ENCODE measurements around the gene CCNQ.
A peak's percentile ranks its signal among the peaks of the same experiment; 100 is the strongest.

CCNQ gene

DNA sequence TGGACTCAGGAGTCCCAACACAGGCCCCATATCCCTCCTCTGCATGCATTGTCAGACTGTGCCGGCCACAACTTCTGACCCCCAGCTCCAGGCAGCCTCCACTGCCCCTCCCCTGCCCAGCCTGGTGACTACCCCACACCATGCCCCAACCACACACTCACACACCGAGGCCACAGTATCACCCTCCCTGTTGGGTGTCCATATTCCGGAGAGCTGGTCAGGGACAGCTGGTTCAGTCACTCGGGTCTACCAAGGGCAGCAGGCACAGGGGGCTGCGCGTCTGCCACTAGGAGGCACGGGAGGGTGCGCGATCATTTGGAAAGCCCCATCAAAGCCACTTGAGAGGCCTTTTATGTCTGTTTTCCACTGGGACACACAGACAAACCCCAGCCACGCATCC is 26.3 kb downstream of the CCNQ start:
- no peak for DNase-seq

DNA sequence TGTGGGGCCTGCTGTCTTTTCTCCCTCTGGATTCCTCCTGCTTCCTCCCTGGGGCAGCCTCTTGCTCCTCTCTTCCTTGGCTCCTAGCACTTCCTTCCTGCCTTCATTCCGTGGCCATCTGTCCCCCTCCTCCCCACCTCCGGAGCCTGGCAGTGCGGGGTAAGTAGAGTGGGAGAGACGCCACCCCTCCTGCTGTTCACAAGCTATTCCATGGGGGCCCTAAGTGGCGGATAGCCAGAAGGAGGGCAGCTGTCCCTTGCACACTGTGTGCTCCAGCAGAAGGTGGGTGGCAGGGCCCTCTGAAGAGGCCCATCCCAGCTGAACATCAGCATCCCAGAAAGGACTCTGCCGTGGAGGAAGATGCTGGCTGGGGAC is 27.4 kb downstream of the CCNQ start:
- DNase-seq = no peak

DNA sequence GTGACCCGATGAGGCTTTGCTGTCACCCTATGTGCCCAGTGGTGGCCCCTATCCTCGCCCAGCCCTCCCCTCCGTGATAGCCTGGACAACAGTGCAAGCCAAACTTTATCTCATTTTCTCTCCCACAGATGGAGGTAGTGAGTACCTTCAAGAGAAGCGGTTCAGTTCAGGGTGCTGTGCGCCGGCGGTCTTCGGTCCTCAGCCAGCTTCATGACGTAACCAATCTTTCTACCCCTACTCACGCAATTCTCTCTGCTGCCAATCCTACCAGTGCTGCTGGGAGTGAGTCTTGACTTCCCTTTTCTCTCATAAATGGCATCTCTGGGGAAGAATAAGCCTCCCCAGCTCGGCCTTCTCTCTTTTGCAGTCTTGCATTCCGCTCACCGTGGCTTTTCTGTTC is 29.5 kb downstream of the CCNQ start:
- no peak for DNase-seq

DNA sequence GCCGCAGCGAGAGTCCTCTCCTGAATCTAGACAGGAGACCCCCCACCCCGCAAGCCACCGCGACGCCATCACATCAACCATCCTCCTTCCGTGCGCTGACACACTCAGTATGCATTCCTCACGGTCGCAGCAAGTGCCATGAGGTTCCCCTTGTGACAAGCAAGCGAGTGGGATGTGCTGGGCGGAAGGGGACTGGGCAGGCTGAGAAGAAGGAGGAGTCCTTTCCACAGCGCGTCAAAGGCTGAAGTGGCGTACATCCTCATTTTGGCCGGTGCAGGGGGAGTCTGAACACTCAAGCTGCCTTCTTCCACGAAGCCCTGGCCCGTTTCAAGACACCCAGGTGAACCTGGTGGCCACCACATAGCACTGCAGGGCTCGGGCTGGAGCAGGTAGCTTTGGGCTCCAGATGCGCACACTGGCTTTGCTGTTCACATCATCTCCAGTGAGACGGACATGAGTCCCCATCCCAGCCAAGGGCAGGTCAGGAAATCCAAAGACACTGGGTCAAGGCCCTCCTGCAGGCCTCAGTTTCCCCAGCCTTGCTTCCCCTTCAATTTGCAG is 30.4 kb downstream of the CCNQ start:
- no peak for DNase-seq

DNA sequence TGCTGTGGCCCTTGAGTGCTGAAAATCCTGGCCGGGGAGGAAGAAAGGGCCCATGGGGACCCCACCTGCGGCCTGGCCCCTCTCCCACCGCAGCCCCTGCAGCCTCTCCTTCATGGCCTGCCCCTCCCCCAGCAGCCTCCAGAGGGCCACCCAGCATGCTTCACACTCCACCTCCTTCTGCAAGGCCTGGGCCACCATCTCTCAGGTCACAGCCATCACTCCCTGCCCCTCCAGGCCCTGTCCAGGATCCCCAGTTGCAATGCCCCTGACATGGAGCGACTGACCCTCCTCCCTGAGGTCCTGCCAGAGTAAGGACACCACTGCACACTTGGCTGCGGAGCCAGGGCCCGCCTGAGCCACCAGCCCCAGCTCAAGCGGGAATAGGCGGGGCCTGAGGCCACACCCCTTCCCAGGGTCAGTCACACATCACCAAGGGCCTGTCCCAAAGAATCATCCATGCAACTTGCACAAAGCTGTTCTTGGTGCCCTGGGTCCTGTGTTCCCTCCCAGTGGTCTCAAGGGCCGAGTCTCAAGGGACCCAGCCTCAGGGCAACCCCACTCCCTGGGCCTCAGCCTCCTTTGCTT is 32.9 kb downstream of the CCNQ start:
- no peak for DNase-seq

DNA sequence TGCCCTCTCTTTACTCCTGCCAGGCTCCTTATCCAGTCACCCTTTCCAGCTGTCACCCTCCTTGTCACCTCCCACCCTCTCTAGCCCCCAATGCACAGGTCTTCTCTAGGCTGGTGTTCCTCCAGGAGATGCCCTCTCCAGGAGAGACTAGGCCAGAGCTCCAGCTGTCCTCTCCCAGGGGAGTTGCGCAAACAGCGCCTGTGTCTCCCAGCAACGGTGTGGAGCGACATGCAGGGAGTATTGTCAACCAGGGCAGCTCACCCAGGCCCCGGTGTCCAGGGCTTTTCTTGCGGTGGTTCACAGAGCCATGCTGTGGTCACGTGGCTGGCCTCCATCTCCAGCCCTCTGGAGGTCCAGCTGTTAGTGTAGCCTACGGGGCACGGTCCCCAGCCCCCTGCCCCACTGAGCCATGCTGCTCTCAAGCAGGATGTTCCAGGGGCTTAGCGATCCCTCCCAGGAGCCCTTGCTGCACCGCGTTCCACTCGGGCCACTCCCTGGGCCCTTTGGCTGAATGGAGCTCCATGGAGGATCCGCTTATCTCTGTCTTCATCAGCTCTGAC is 34.8 kb downstream of the CCNQ start:
- DNase-seq = no peak

DNA sequence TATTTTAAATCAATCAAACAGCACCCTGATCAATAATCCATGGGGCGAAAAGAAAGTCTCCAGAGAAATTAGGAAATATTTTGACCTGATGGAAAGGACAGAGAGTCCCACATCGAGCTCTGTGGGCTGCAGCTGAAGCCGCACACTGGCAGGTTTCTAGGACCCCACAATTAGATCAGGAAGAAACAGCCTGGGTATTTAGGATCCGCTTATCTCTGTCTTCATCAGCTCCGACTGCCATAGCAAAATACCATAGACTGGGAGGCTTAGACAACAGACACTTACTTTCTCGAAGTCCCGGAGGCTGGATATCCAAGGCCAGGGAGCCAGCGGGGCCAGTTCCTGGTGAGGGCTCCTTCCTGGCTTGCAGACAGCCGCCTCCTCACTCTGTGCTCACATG is 36.4 kb downstream of the CCNQ start:
- DNase-seq = no peak

DNA sequence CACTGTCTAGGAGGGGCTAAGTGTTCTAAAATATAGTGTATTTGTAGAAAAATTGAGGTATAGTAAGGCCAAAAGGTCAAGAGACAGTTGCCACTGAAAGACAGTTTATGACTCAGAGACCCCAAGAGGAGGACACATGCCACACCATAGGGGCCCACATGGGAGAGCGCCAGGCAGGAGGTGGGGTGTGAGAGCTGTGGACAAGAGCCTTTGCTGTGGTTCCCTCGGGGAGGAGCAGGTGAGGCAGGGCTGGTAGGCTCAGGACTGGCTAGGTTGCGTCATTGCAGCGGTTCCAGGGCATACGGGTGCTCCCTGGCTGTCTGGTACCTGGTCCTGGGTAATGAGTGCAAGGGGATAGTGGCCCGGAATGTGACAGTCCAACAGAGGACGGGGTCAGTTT is 37.6 kb downstream of the CCNQ start:
- DNase-seq = no peak

DNA sequence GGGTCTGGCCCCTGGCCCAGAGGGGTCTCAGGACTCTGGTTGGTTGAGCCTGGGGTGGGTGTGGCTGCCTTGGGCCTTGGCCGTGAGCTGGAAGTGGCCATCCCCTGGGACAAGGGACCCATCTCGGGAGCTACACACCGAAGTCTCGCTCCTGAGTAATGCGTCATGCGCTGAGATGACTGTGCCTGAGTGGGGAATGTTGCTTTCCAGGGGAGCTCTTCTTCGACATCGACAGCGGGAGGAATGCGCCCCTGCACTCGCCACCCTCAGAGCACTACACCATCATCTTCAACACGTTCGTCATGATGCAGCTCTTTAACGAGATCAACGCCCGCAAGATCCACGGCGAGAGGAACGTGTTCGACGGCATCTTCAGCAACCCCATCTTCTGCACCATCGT is 38.5 kb downstream of the CCNQ start:
- DNase-seq = no peak

DNA sequence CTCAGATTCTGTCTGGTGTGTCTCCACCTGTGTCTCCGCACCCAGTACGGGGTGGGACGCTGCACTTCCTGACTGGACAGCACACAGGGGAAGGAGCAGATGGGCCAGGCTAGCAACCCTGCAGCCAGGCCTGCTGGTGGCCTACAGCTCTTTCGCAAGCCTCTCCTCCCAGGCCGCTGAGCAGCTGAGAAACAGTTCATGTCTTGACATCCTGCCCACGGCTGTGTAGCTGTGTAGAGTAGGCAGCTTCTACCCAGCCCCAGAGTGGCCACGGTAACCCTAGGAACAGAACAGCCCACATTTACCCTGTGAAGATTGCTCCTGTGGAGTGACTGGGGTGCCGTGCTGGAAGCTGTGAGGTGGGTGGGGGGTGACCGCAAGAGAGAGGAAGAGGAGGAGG is 38.9 kb downstream of the CCNQ start:
- DNase-seq = no peak

DNA sequence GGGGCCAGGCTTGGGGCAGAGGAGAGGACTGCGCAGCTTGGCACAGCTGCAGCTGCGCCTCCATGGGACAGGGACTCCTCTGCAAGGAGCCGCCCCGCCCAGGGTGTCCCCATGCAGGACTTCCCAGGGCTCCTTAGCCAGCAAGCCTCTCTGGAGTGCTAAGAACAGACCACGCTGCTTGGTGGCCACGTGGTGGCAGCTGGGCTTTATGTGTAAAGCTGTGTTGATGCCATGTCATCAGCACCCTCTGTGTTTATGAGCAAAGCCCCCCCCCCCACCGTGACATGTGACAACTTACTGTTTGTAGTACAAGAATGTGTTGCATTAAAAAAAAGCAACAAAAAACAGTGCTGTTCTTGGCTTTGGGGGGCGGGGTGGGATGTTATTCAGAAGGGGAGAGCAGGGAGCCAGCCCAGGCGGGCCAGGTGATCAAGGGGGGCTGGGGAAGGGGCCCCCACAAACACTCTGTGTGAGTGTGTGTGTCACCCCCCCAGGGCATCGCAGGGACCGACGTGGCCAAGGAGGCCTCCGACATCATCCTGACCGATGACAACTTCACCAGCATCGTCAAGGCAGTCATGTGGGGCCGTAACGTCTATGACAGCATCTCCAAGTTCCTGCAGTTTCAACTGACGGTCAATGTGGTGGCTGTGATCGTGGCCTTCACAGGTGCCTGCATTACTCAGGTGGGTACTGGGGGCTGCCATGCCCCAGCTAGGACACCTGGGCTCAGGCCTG is 41.2 kb downstream of the CCNQ start:
- no peak for DNase-seq

DNA sequence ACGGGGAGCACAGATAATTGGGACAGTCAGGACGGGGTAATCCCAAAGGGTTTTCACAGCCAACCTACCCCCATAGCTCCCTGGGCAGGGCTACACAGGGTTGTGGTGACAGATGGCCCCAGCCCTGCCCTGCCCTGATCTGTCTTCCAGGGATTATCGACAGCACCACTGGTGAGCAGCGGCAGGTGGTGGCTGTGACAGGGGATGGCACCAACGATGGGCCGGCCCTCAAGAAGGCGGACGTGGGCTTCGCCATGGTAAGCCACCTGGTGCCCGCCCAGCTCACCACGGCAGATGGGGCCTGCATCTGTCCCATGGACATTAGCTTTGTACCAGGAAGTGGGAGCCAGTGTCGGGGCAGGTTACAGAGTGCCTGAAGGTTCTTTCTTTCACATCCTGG is 42.2 kb downstream of the CCNQ start:
- DNase-seq = no peak

DNA sequence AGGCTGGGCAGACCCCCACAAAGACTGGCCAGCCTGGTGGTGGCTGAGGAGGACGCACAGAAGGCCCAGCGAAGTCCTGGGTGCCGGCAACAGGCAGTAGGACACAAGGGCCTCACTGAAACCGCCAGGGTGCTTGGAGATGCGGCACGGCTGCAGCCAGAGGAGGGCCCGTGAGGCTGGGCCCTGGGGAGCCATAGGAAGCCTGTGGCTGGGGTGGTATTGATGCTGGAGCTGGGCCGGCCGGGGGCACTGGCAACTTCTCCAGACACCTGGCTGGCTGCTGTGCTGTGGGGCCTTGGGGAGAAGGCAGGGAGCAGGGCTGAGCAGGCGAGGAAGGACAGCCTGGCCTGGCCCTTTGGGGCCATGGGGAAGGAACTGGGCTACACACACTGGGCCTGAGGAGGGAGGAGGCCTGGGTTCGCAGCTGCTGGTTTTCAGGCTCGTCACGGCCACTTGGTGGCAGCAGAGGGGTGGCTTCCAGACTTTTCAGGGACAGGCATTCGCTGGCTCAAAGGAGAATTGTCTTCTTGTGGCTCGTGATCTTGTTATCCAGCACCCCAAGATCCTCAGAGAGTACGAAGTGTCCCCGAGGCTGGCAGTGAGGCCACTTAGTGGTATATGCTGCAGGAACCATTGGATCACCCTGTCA is 44.3 kb downstream of the CCNQ start:
- DNase-seq = peak; percentile 20

DNA sequence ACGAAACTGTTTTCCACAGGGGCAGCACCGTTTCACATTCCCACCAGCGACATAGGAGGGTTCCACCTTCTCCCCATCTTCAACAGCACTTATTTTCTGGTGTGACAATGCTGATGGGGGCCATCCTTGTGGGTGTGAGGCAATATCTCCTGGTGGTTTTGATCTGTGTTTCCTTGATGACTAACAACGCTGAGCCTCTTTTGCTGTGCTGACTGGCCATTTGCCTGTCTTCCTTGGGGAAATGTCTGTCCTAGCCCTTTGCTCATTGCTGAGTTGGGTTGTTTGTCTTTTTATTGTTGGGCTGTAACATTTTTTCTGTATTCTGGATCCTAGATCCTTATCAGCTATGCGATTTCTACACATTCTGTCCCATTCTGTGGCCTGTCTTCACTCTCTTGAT is 47.8 kb downstream of the CCNQ start:
- DNase-seq = peak; percentile 44

DNA sequence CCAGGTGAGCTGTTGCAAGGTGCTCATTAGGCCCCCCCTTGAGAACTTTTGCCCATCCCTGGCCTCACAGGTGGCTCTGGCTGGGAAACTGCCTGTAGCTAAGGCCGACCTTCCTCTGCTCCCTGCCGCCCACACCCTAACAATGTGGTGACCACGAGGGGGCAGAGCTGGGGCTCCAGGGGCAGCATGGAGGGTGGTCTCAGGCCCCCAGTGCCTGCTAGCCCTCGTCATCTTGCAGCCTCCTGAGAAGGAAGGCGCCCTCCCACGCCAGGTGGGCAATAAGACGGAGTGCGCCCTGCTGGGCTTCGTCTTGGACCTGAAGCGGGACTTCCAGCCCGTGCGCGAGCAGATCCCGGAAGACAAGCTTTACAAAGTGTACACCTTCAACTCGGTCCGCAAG is 49.1 kb downstream of the CCNQ start:
- no peak for DNase-seq

DNA sequence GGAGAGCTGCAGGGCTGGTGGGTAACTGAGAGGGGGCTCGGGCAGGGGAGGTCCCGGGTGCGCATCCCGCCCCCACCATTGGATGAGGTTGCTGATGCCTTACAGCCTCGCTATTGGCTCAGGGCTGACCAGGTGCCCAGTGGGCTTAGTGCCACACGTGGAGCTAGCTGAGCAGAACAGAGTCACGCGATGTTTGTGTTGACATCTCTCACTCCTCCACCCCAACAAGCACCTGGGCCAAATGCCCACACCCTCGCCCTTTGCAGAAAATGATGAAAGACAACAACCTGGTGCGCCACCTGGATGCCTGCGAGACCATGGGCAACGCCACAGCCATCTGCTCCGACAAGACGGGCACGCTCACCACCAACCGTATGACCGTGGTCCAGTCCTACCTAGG is 49.7 kb downstream of the CCNQ start:
- DNase-seq = no peak

DNA sequence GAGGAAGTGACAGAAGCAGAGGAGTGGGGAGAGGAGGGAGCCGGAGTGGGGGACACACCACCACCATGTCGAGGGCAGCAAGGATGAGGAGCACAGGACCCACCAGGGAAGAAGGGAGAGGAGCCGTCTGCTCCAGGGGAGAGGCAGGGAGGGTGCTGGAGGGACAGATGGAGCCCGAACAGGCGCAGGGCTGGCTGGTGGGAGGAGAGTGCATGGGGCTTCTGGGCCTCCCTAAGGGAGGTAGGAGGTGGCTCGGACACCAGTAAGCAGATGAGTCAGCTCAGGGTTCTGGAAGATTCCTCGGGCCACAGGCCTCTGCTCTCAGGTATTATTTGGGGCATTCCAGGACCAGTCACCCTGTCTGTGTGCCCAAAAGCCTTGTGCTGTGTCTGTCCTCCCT is 51.7 kb downstream of the CCNQ start:
- DNase-seq = no peak

DNA sequence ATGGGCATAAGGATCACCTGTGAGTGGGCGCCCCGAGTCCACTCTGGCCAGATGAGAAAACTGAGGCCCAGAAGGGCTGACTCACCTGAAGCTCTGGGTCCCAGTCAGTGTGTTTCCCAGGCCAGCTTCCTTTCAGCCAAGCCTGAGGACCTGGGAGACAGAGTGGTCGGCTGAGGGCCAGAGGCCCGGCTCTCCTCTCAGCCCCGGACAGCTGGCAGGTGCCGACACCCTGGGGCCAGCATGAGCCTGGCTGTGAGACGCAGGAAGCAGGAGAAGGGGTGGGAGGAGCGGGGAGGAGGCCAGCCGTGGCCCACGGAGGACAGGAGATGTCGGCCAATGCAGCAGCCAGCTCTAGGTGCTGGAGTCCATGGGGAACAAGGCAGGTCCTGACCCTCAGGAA is 52.6 kb downstream of the CCNQ start:
- DNase-seq = no peak

DNA sequence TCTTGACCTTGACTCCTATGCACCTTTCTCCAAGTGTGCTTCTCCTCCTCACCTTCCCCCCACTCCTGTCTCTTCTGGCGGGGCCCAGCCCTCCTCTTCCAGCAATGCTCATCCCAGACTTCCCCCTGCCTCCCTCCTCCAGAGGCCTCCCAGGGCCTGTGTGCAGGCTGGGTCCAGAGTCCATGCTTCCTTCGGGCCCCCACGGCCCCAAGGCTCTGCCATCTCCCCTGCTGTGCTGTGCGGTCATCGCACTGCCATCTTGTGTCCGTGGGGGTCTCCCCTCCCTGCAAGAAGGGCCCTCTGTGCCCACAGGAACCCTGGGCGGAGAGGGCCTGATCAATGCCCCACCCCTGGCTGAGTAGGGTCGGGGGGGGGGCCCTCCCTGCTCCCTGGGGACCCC is 54.2 kb downstream of the CCNQ start:
- DNase-seq = no peak

DNA sequence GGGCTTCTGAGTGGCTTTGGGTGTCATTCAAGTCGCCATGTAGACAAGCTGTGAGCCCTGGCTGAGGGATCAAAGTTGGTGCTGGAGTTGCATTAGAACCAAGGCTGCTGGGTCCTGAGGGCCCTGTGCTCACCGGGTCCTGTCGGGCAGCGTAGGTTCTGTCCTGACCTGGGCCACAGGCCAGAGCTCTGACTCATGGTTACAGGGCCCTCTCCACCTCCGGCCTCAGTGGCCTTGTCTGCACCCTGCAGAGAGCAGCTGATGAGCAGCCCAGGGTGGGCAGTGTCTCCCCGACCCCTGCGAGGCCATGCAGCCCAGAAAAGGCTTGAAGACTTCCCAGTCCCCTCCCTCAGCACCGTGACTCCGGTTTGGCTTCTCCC is 59.0 kb downstream of the CCNQ start:
- no peak for DNase-seq

DNA sequence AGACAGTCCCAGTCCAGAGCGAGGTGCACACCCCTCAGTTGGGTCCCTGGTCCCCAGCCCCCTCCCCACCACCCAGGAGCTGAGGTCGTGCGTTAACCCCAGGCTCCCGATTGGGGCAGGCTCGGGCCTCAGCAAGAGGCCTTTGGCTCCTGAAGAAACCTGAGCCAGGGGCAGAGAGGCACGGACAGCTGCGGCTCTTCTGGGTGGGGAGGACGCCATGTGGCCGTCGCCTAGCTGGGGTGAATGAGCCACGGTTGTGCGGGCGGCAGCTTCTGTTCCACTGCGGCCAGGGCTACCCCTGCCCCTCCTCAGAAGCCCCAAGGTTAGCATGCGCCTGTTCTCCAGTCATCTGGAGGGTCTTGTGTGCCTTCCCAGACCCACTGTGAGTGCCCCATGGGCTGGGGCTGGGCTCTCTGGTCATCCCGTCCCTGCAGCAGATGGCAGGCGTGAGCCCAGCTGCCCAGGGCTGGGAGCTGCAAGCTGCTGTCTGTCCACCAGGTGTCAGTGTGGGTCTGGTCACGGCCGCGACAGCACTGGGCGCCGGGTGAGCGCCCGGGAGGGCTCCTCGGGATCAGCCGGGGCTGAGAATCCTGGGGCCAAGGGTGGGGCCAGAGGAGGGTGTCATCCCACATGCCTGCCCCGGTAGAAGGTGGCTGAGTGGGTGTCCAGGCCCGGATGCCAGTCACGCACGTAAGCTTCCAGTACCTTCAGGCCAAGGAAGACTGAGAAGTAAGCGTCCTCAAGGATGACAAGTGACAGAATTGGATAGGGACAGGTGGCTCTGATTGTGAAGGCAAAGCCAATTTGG is 59.6 kb downstream of the CCNQ start:
- DNase-seq = peak; percentile 34

DNA sequence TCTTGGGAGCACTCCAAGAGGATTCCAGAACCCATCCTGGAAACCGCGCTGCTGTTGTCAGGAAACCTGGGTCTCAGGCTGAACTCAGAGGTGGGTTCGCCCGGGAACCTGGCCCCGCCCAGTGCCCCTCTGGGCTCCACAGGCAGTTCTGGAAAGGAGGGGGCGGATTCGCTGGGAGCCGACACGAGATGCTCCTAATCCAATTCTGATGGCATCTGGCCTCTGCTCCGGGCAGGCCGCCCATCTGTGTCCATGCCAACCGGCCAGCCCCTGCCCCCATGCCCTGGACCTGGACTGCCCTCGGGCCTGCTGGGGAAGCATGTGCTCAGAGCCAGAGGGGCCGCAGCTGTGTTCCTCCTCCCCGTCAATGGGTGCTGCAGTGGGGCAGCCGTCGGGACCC is 60.5 kb downstream of the CCNQ start:
- DNase-seq = no peak

Data from fibroblast of skin of right quadriceps (primary cell).